Liver (tissue), 9 donors: ENCODE results near the gene RAPGEF4. TPM values are rescaled to one million over a fixed set of nuclear protein-coding genes. Genes with fewer than 3 reads are reported as not detected.

Source experiments
- DNase-seq: peaks from one replicate; pipeline ENCODE4 v3.0.0-alpha.2; 2017; ENCODE audit warnings: low spot score
- H3K27ac ChIP-seq, 2 donors: one replicate each; pipeline ENCODE4 v1.7.0; 2013; ENCODE audit warnings: inconsistent platforms in 2 of 2, low read length in 2 of 2, control low read depth in 1 of 2, low read depth in 1 of 2, mild to moderate bottlenecking in 1 of 2
- H3K27me3 ChIP-seq, 4 donors: one replicate each; pipeline versions ENCODE4 v1.6.1 to v1.7.0; 2013; ENCODE audit warnings: low read length in 3 of 4, inconsistent platforms in 1 of 4, mild to moderate bottlenecking in 1 of 4, moderate library complexity in 1 of 4; ENCODE audit not compliant: control insufficient read depth in 4 of 4, insufficient read depth in 4 of 4
- H3K36me3 ChIP-seq, 4 donors: one replicate each; pipeline versions ENCODE4 v1.6.1 to v1.7.0; 2013; ENCODE audit warnings: low read length in 3 of 4, mild to moderate bottlenecking in 3 of 4, low read depth in 1 of 4, moderate library complexity in 1 of 4; ENCODE audit not compliant: control insufficient read depth in 4 of 4, insufficient read depth in 3 of 4
- H3K4me1 ChIP-seq, 4 donors: one replicate each; pipeline versions ENCODE4 v1.6.1 to v1.7.0; 2013; ENCODE audit warnings: low read length in 3 of 4, mild to moderate bottlenecking in 3 of 4, moderate library complexity in 1 of 4; ENCODE audit not compliant: control insufficient read depth in 4 of 4, insufficient read depth in 4 of 4
- H3K4me3 ChIP-seq, 3 donors: one replicate each; pipeline versions ENCODE4 v1.6.1 to v1.7.0; 2013; ENCODE audit warnings: low read length in 3 of 3, control low read depth in 1 of 3, low read depth in 1 of 3, mild to moderate bottlenecking in 1 of 3
- H3K9ac ChIP-seq, 2 donors: one replicate each; pipeline ENCODE4 v1.7.0; 2013; ENCODE audit warnings: low read length in 2 of 2, mild to moderate bottlenecking in 2 of 2, moderate library complexity in 2 of 2, control low read depth in 1 of 2, low read depth in 1 of 2
- H3K9me3 ChIP-seq, 4 donors: one replicate each; pipeline versions ENCODE4 v1.6.1 to v1.7.0; 2013; ENCODE audit warnings: low read length in 3 of 4; ENCODE audit not compliant: control insufficient read depth in 4 of 4
- EGR1 ChIP-seq, 2 donors: IDR thresholded peaks; 2 replicates each; pipeline ENCODE4 v1.6.1; 2016 to 2018; ENCODE audit warnings: antibody characterized with exemption in 2 of 2, low read depth in 2 of 2
- FOXA1 ChIP-seq: IDR thresholded peaks from 2 replicates; pipeline ENCODE4 v1.6.1; 2016; ENCODE audit warnings: antibody characterized with exemption
- FOXA2 ChIP-seq: IDR thresholded peaks from 2 replicates; pipeline ENCODE4 v1.6.1; 2016; ENCODE audit warnings: antibody characterized with exemption
- GABPA ChIP-seq, 2 donors: IDR thresholded peaks in 1 of 2; conservative IDR thresholded peaks in 1 of 2; 2 replicates each; pipeline ENCODE4 v1.6.1; 2016; ENCODE audit warnings: antibody characterized with exemption in 2 of 2, mild to moderate bottlenecking in 1 of 2, moderate library complexity in 1 of 2
- HNF4A ChIP-seq, 2 donors: conservative IDR thresholded peaks; 2 replicates each; pipeline ENCODE4 v1.6.1; 2016; ENCODE audit warnings: antibody characterized with exemption in 2 of 2, mild to moderate bottlenecking in 2 of 2
- JUND ChIP-seq, 2 donors: IDR thresholded peaks; 2 replicates each; pipeline ENCODE4 v1.6.1; 2016; ENCODE audit warnings: antibody characterized with exemption in 2 of 2
- NR2F2 ChIP-seq: IDR thresholded peaks from 2 replicates; pipeline ENCODE4 v1.6.1; 2016; ENCODE audit warnings: antibody characterized with exemption
- RAD21 ChIP-seq, 2 donors: IDR thresholded peaks; 2 replicates each; pipeline ENCODE4 v1.6.1; 2016; ENCODE audit warnings: antibody characterized with exemption in 2 of 2, mild to moderate bottlenecking in 2 of 2
- RXRA ChIP-seq, 2 donors: IDR thresholded peaks; 2 replicates each; pipeline ENCODE4 v1.6.1; 2017 to 2018; ENCODE audit warnings: antibody characterized with exemption in 2 of 2, mild to moderate bottlenecking in 1 of 2
- TAF1 ChIP-seq: conservative IDR thresholded peaks from 2 replicates; pipeline ENCODE4 v1.6.1; 2016; ENCODE audit warnings: antibody characterized with exemption, mild to moderate bottlenecking
- YY1 ChIP-seq: IDR thresholded peaks from 2 replicates; pipeline ENCODE4 v1.6.1; 2016; ENCODE audit warnings: antibody characterized with exemption, mild to moderate bottlenecking
- WGBS: extraction: QIAGEN DNeasy Blood & Tissue Kit; methylation state at CpG from one replicate; pipeline ENCODE4 v1.1.7; 2013; 5-methylcytosine and 5-hydroxymethylcytosine counted together
- polyA plus RNA-seq, 2 donors: library from polyadenylated mRNA; stranded (reverse) in 1 of 2; unstranded in 1 of 2; fragments of 200-250 nt in 1 of 2; fragments of >200 nt in 1 of 2; fragmentation: Nextera tagmentation in 1 of 2; extraction: Ambion mirVana in 1 of 2; gene quantifications; one replicate each; pipeline versions ENCODE4 v1.2.1 to v1.2.3, GENCODE V29; 2013 to 2015
- total RNA-seq, 2 donors: library from RNA; depleted of rRNA; stranded (reverse); fragments of >200 nt; gene quantifications; one replicate each; pipeline ENCODE4 v1.2.3, GENCODE V29; 2014
- TF ChIP-seq, protein P1 (sequence below): IDR thresholded peaks from 2 replicates; pipeline ENCODE4 v1.6.1; 2016; ENCODE audit warnings: antibody characterized with exemption, mild to moderate bottlenecking
- TF ChIP-seq, protein P2 (sequence below): IDR thresholded peaks from 2 replicates; pipeline ENCODE4 v1.6.1; 2016; ENCODE audit warnings: antibody characterized with exemption
- TF ChIP-seq, protein P3 (sequence below): IDR thresholded peaks from 2 replicates; pipeline ENCODE4 v1.6.1; 2016; ENCODE audit warnings: antibody characterized with exemption
- TF ChIP-seq, protein P4 (sequence below): fragments of 150-350 bp; IDR thresholded peaks from 2 replicates; pipeline ENCODE4 v1.5.1; 2017; ENCODE audit warnings: improper control_type of control experiment, low read depth, low read length; ENCODE audit not compliant: missing input control
- donor health status: healthy.
- donor health status: healthy.
- donor health status: healthy.
- donor health status: healthy.
- donor health status: healthy.

RAPGEF4 gene
- total and polyA plus RNA-seq, 4 donors: 1.5 to 18.2 (median 8.3) TPM

- WGBS: 89% methylated on average over 5 of the region's 5 CpGs
- H3K36me3 ChIP-seq: no peaks in the 10 kb centered on the region
- H3K4me1 ChIP-seq: peaks cover under 1 to 7% (median 2%) of the 10 kb centered on the region in 4 donors
- H3K9me3 ChIP-seq: peaks cover 0 to 2% (median 0%) of the 10 kb centered on the region in 4 donors
- H3K9ac ChIP-seq: no peak overlapping the region
- TF ChIP-seq EGR1 (IDR thresholded peaks at IDR 0.05; ENCODE audit: low read depth in 2 of 2) (no peak), FOXA2 (no peak), GABPA (IDR thresholded peaks at IDR 0.05 in 1 of 2, conservative IDR thresholded peaks at IDR 0.05 in 1 of 2) (no peak)
- H3K4me3 ChIP-seq: no peak overlapping the region
- no peak overlapping the region for H3K27ac ChIP-seq
- no peaks in the 10 kb centered on the region for H3K27me3 ChIP-seq
- DNase-seq: no peak
Measured at GRCh38 chr2:172740856-172741255, 5.2 kb downstream of the RAPGEF4 start.

DNA sequence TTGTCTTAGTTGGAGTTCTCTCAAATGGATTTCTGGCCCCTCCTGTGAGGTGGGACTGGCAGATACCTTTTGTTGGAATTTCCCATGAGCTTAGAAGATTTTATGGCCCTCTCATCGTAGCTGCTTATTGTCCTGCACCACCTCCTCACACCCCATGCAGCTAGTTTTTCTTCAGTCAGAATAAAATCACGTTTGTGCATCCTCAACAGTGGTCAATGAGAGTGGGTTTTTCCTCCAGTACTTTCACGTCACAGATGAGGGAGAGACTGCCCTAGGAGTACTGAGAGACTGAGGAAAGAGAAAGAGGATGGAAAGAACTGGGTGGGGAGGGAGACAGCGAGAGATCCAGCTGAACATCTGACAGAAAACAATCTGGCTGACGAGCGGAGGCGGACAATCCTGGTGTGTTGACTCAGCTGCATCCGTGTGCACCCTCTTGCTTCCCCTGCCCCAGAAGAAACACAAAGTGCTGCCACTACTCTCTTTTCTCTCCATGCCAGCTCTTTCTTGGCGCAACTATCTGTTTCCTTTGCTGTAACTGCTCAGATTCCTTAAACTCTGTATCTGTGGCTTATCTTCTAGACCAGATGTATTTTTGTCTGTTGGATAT, 7.4 kb downstream of the RAPGEF4 start:
- peaks cover 0 to 2% (median 0%) of the 10 kb centered on the region in 4 donors for H3K9me3 ChIP-seq
- no peak overlapping the region for H3K4me3 ChIP-seq
- TF ChIP-seq, protein P1, sequence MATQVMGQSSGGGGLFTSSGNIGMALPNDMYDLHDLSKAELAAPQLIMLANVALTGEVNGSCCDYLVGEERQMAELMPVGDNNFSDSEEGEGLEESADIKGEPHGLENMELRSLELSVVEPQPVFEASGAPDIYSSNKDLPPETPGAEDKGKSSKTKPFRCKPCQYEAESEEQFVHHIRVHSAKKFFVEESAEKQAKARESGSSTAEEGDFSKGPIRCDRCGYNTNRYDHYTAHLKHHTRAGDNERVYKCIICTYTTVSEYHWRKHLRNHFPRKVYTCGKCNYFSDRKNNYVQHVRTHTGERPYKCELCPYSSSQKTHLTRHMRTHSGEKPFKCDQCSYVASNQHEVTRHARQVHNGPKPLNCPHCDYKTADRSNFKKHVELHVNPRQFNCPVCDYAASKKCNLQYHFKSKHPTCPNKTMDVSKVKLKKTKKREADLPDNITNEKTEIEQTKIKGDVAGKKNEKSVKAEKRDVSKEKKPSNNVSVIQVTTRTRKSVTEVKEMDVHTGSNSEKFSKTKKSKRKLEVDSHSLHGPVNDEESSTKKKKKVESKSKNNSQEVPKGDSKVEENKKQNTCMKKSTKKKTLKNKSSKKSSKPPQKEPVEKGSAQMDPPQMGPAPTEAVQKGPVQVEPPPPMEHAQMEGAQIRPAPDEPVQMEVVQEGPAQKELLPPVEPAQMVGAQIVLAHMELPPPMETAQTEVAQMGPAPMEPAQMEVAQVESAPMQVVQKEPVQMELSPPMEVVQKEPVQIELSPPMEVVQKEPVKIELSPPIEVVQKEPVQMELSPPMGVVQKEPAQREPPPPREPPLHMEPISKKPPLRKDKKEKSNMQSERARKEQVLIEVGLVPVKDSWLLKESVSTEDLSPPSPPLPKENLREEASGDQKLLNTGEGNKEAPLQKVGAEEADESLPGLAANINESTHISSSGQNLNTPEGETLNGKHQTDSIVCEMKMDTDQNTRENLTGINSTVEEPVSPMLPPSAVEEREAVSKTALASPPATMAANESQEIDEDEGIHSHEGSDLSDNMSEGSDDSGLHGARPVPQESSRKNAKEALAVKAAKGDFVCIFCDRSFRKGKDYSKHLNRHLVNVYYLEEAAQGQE: no peak
- TF ChIP-seq, protein P2, sequence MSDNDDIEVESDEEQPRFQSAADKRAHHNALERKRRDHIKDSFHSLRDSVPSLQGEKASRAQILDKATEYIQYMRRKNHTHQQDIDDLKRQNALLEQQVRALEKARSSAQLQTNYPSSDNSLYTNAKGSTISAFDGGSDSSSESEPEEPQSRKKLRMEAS: no peak
- TF ChIP-seq, protein P3, sequence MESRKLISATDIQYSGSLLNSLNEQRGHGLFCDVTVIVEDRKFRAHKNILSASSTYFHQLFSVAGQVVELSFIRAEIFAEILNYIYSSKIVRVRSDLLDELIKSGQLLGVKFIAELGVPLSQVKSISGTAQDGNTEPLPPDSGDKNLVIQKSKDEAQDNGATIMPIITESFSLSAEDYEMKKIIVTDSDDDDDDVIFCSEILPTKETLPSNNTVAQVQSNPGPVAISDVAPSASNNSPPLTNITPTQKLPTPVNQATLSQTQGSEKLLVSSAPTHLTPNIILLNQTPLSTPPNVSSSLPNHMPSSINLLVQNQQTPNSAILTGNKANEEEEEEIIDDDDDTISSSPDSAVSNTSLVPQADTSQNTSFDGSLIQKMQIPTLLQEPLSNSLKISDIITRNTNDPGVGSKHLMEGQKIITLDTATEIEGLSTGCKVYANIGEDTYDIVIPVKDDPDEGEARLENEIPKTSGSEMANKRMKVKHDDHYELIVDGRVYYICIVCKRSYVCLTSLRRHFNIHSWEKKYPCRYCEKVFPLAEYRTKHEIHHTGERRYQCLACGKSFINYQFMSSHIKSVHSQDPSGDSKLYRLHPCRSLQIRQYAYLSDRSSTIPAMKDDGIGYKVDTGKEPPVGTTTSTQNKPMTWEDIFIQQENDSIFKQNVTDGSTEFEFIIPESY: no peak
- TF ChIP-seq NR2F2 (no peak), HNF4A (conservative IDR thresholded peaks at IDR 0.05) (no peak), EGR1 (IDR thresholded peaks at IDR 0.05; ENCODE audit: low read depth in 2 of 2) (no peak), JUND (IDR thresholded peaks at IDR 0.05) (no peak), FOXA1 (no peak), FOXA2 (no peak), RAD21 (IDR thresholded peaks at IDR 0.05) (no peak), TAF1 (no peak), YY1 (no peak), RXRA (IDR thresholded peaks at IDR 0.05) (no peak)
- TF ChIP-seq, protein P4, sequence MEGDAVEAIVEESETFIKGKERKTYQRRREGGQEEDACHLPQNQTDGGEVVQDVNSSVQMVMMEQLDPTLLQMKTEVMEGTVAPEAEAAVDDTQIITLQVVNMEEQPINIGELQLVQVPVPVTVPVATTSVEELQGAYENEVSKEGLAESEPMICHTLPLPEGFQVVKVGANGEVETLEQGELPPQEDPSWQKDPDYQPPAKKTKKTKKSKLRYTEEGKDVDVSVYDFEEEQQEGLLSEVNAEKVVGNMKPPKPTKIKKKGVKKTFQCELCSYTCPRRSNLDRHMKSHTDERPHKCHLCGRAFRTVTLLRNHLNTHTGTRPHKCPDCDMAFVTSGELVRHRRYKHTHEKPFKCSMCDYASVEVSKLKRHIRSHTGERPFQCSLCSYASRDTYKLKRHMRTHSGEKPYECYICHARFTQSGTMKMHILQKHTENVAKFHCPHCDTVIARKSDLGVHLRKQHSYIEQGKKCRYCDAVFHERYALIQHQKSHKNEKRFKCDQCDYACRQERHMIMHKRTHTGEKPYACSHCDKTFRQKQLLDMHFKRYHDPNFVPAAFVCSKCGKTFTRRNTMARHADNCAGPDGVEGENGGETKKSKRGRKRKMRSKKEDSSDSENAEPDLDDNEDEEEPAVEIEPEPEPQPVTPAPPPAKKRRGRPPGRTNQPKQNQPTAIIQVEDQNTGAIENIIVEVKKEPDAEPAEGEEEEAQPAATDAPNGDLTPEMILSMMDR: no peak
- H3K9ac ChIP-seq: no peak overlapping the region
- H3K27me3 ChIP-seq: no peaks in the 10 kb centered on the region
- WGBS: 81% methylated on average over 9 of the region's 9 CpGs
- DNase-seq: no peak
- no peaks in the 10 kb centered on the region for H3K4me1 ChIP-seq
- no peaks in the 10 kb centered on the region for H3K36me3 ChIP-seq
- H3K27ac ChIP-seq: no peak overlapping the region
